ENCODE data around the gene SCMH1. TPM values are rescaled to one million over a fixed set of nuclear protein-coding genes. Genes with fewer than 3 reads are reported as not detected.
"Not testable (repeated sequence)": the region's sequence is repeated elsewhere in the genome, so short reads cannot be mapped to it uniquely, and the experiment has no call there.

Gene SCMH1
- total RNA-seq, 1 experiment from 2014 or later, result 28.8 TPM

GRCh38 chr1:41218152-41218551, 24.0 kb downstream of the SCMH1 start:
- no peak overlapping the region for H3K27ac ChIP-seq
- 0 out of 2 replicates have a peak, but pooled peaks cover 3% of the 10 kb centered on the region for H3K9me3 ChIP-seq (replicated peaks)
- H3K36me3 ChIP-seq, result peaks cover 28% of the 10 kb centered on the region
- no peak overlapping the region for H3K4me3 ChIP-seq
- no peaks in the 10 kb centered on the region for H3K4me1 ChIP-seq (replicated peaks)
- DNase-seq (ENCODE audit: low read depth in 1 of 2, low spot score in 2 of 2), result no peak
- no peaks in the 10 kb centered on the region for H3K27me3 ChIP-seq (replicated peaks)

- Histone ChIP-seq H3K9me3 (replicated peaks) (0 out of 2 replicates have a peak, but pooled peaks cover 3% of the 10 kb centered on the region), H3K27ac (no peak overlapping the region), H3K36me3 (peaks cover 28% of the 10 kb centered on the region), H3K4me3 (no peak overlapping the region), H3K27me3 (replicated peaks) (no peaks in the 10 kb centered on the region), H3K4me1 (replicated peaks) (no peaks in the 10 kb centered on the region)
- DNase-seq (ENCODE audit: low read depth in 1 of 2, low spot score in 2 of 2), result no peak
Observed at GRCh38 chr1:41217441-41217840, 24.7 kb downstream of the SCMH1 start.

- Histone ChIP-seq H3K4me3 (no peak overlapping the region), H3K36me3 (peaks cover 27% of the 10 kb centered on the region), H3K27ac (no peak overlapping the region), H3K4me1 (replicated peaks) (no peaks in the 10 kb centered on the region), H3K27me3 (replicated peaks) (no peaks in the 10 kb centered on the region), H3K9me3 (replicated peaks) (0 out of 2 replicates have a peak, but pooled peaks cover 3% of the 10 kb centered on the region)
- DNase-seq (ENCODE audit: low read depth in 1 of 2, low spot score in 2 of 2), result no peak
Observed at GRCh38 chr1:41215623-41216022, 26.5 kb downstream of the SCMH1 start.

GRCh38 chr1:41213341-41213740, 28.8 kb downstream of the SCMH1 start:
- no peaks in the 10 kb centered on the region for H3K9me3 ChIP-seq (replicated peaks)
- H3K4me3 ChIP-seq, result no peak overlapping the region
- no peaks in the 10 kb centered on the region for H3K4me1 ChIP-seq (replicated peaks)
- H3K36me3 ChIP-seq, result peaks cover 7% of the 10 kb centered on the region
- H3K27me3 ChIP-seq (replicated peaks), result no peaks in the 10 kb centered on the region
- DNase-seq (ENCODE audit: low read depth in 1 of 2, low spot score in 2 of 2), result no peak
- no peak overlapping the region for H3K27ac ChIP-seq

GRCh38 chr1:41211608-41212007, 30.5 kb downstream of the SCMH1 start:
- H3K36me3 ChIP-seq; DNase-seq (ENCODE audit: low read depth in 1 of 2, low spot score in 2 of 2); H3K9me3 ChIP-seq (replicated peaks); H3K27me3 ChIP-seq (replicated peaks); H3K4me3 ChIP-seq; H3K4me1 ChIP-seq (replicated peaks); H3K27ac ChIP-seq: not testable (repeated sequence)

GRCh38 chr1:41207053-41207452, 35.1 kb downstream of the SCMH1 start:
- H3K4me1 ChIP-seq (replicated peaks); H3K27me3 ChIP-seq (replicated peaks); H3K27ac ChIP-seq; H3K9me3 ChIP-seq (replicated peaks); DNase-seq (ENCODE audit: low read depth in 1 of 2, low spot score in 2 of 2); H3K4me3 ChIP-seq: not testable (repeated sequence)
- peaks cover 20% of the 10 kb centered on the region for H3K36me3 ChIP-seq

GRCh38 chr1:41200728-41201127, 41.4 kb downstream of the SCMH1 start:
- no peaks in the 10 kb centered on the region for H3K4me1 ChIP-seq (replicated peaks)
- peaks cover 20% of the 10 kb centered on the region for H3K36me3 ChIP-seq
- no peak for DNase-seq (ENCODE audit: low read depth in 1 of 2, low spot score in 2 of 2)
- H3K4me3 ChIP-seq, result no peak overlapping the region
- H3K27me3 ChIP-seq (replicated peaks), result no peaks in the 10 kb centered on the region
- 0 out of 2 replicates have a peak, but pooled peaks cover 4% of the 10 kb centered on the region for H3K9me3 ChIP-seq (replicated peaks)
- H3K27ac ChIP-seq, result no peak overlapping the region

GRCh38 chr1:41199375-41199774, 42.7 kb downstream of the SCMH1 start:
- peaks cover 7% of the 10 kb centered on the region for H3K36me3 ChIP-seq
- no peaks in the 10 kb centered on the region for H3K4me1 ChIP-seq (replicated peaks)
- no peaks in the 10 kb centered on the region for H3K9me3 ChIP-seq (replicated peaks)
- H3K27ac ChIP-seq, result no peak overlapping the region
- no peak for DNase-seq (ENCODE audit: low read depth in 1 of 2, low spot score in 2 of 2)
- no peaks in the 10 kb centered on the region for H3K27me3 ChIP-seq (replicated peaks)
- no peak overlapping the region for H3K4me3 ChIP-seq

- Histone ChIP-seq H3K9me3 (replicated peaks) (no peaks in the 10 kb centered on the region), H3K36me3 (no peaks in the 10 kb centered on the region), H3K4me1 (replicated peaks) (no peaks in the 10 kb centered on the region; the same call in 1 of the 2 replicates), H3K27me3 (replicated peaks) (no peaks in the 10 kb centered on the region), H3K27ac (no peak overlapping the region), H3K4me3 (no peak overlapping the region)
- no peak for DNase-seq (ENCODE audit: low read depth in 1 of 2, low spot score in 2 of 2)
Observed at GRCh38 chr1:41192456-41193178, 49.5 kb downstream of the SCMH1 start.

GRCh38 chr1:41184446-41184845, 57.7 kb downstream of the SCMH1 start:
- no peaks in the 10 kb centered on the region for H3K4me1 ChIP-seq (replicated peaks)
- no peaks in the 10 kb centered on the region for H3K27me3 ChIP-seq (replicated peaks)
- H3K9me3 ChIP-seq (replicated peaks), result no peaks in the 10 kb centered on the region
- H3K36me3 ChIP-seq, result peaks cover 14% of the 10 kb centered on the region
- DNase-seq (ENCODE audit: low read depth in 1 of 2, low spot score in 2 of 2), result no peak
- no peak overlapping the region for H3K27ac ChIP-seq
- no peak overlapping the region for H3K4me3 ChIP-seq

- H3K9me3 ChIP-seq (replicated peaks); H3K27ac ChIP-seq; H3K36me3 ChIP-seq; H3K4me3 ChIP-seq; H3K27me3 ChIP-seq (replicated peaks); H3K4me1 ChIP-seq (replicated peaks); DNase-seq (ENCODE audit: low read depth in 1 of 2, low spot score in 2 of 2): not testable (repeated sequence)
Observed at GRCh38 chr1:41178230-41178629, 63.9 kb downstream of the SCMH1 start.

GRCh38 chr1:41175546-41175945, 66.6 kb downstream of the SCMH1 start:
- Histone ChIP-seq H3K4me1 (replicated peaks) (no peaks in the 10 kb centered on the region), H3K9me3 (replicated peaks) (no peaks in the 10 kb centered on the region)
- no peak for DNase-seq (ENCODE audit: low read depth in 1 of 2, low spot score in 2 of 2)

GRCh38 chr1:41174170-41174569, 67.9 kb downstream of the SCMH1 start:
- no peaks in the 10 kb centered on the region for H3K9me3 ChIP-seq (replicated peaks)
- peaks cover 10% of the 10 kb centered on the region for H3K36me3 ChIP-seq
- no peak overlapping the region for H3K4me3 ChIP-seq
- DNase-seq (ENCODE audit: low read depth in 1 of 2, low spot score in 2 of 2), result no peak
- H3K4me1 ChIP-seq (replicated peaks), result no peaks in the 10 kb centered on the region
- no peaks in the 10 kb centered on the region for H3K27me3 ChIP-seq (replicated peaks)
- no peak overlapping the region for H3K27ac ChIP-seq

More at GRCh38 chr1:41175546-41175945, 66.6 kb downstream of the SCMH1 start:
- Histone ChIP-seq H3K27me3 (replicated peaks) (no peaks in the 10 kb centered on the region), H3K4me3 (no peak overlapping the region), H3K36me3 (peaks cover 7% of the 10 kb centered on the region), H3K27ac (no peak overlapping the region)

- DNase-seq (ENCODE audit: low read depth in 1 of 2, low spot score in 2 of 2), result no peak
- peaks cover 4% of the 10 kb centered on the region for H3K9me3 ChIP-seq (replicated peaks)
- no peak overlapping the region for H3K27ac ChIP-seq
- no peaks in the 10 kb centered on the region for H3K4me1 ChIP-seq (replicated peaks)
- H3K27me3 ChIP-seq (replicated peaks), result no peaks in the 10 kb centered on the region
- no peak overlapping the region for H3K4me3 ChIP-seq
- peaks cover 15% of the 10 kb centered on the region for H3K36me3 ChIP-seq
Observed at GRCh38 chr1:41173651-41174050, 68.5 kb downstream of the SCMH1 start.
